OCI-LY7 (cell line): ENCODE results near the gene MED22. TPM values are rescaled to one million over a fixed set of nuclear protein-coding genes. Genes with fewer than 3 reads are reported as not detected.

Experiments
- BruUV-seq: library from RNA; stranded (reverse); fragments of 400-500 nt; replicated peaks from 2 replicates; lab custom pipeline; 2021; lab: Mats Ljungman, UMichigan
- CTCF ChIA-PET: fragments of 300-600 bp; sonication (Branson Sonifier 250); formaldehyde crosslinking; loops from one replicate; lab custom pipeline; 2022; ENCODE audit warnings: antibody characterized with exemption; ENCODE audit not compliant: unreplicated experiment; lab: Charles Lee
- POLR2A ChIA-PET: fragments of 300-600 bp; sonication (Branson Sonifier 250); formaldehyde crosslinking; loops from one replicate; lab custom pipeline; 2022; ENCODE audit warnings: antibody characterized with exemption; lab: Charles Lee
- DNase-seq: peaks from one replicate; pipeline ENCODE4 v3.0.0-alpha.2; 2015; ENCODE audit warnings: low spot score
- H2AFZ ChIP-seq: fragments of 200-600 bp; sonication (generic), shearing (Covaris generic); 2 replicates; pipeline ENCODE4 v1.6.1; 2014; ENCODE audit warnings: mild to moderate bottlenecking, antibody characterized with exemption, low read length, moderate library complexity
- H3K27ac ChIP-seq: fragments of 200-600 bp; sonication (generic); 2 replicates; pipeline ENCODE4 v1.5.1; 2014; ENCODE audit warnings: mixed run types, low read depth, mild to moderate bottlenecking, moderate library complexity, low read length, inconsistent platforms; ENCODE audit not compliant: poor library complexity, severe bottlenecking
- H3K36me3 ChIP-seq: fragments of 200-600 bp; sonication (generic); 2 replicates; pipeline ENCODE4 v1.6.1; 2014; ENCODE audit warnings: mild to moderate bottlenecking, antibody characterized with exemption, low read length, moderate library complexity, mixed read lengths; ENCODE audit not compliant: insufficient read depth
- H3K4me1 ChIP-seq: fragments of 200-600 bp; sonication (generic); 2 replicates; pipeline ENCODE4 v1.5.1; 2014; ENCODE audit warnings: mild to moderate bottlenecking, low read length; ENCODE audit not compliant: insufficient read depth, poor library complexity, severe bottlenecking
- H3K4me2 ChIP-seq: fragments of 200-600 bp; sonication (generic); 2 replicates; pipeline ENCODE4 v1.6.1; 2014; ENCODE audit warnings: mild to moderate bottlenecking, low read length
- H3K4me3 ChIP-seq: fragments of 200-600 bp; sonication (generic); 2 replicates; pipeline ENCODE4 v1.5.1; 2014; ENCODE audit warnings: mild to moderate bottlenecking, low read depth, low read length; ENCODE audit not compliant: poor library complexity, severe bottlenecking
- H3K79me2 ChIP-seq: fragments of 200-600 bp; sonication (generic); 2 replicates; pipeline ENCODE4 v1.6.1; 2016; ENCODE audit warnings: low read depth, mild to moderate bottlenecking, low read length, moderate library complexity, mixed read lengths; ENCODE audit not compliant: insufficient read depth
- H3K9me2 ChIP-seq: fragments of 200-600 bp; sonication (generic); 2 replicates; pipeline ENCODE4 v1.6.1; 2016; ENCODE audit warnings: mild to moderate bottlenecking, low read length, mixed read lengths; ENCODE audit not compliant: insufficient read depth
- H3K9me3 ChIP-seq: fragments of 200-600 bp; sonication (generic); 2 replicates; pipeline ENCODE4 v1.6.1; 2014; ENCODE audit warnings: mild to moderate bottlenecking, mixed run types, low read length, mixed read lengths
- H4K20me1 ChIP-seq: fragments of 200-600 bp; sonication (generic); 2 replicates; pipeline ENCODE4 v1.6.1; 2014; ENCODE audit warnings: mild to moderate bottlenecking, antibody characterized with exemption, low read length, moderate library complexity, mixed read lengths; ENCODE audit not compliant: insufficient read depth
- CTCF ChIP-seq: fragments of 200-600 bp; sonication (generic); conservative IDR thresholded peaks from 2 replicates; pipeline ENCODE4 v1.5.1; 2014; ENCODE audit warnings: mild to moderate bottlenecking, antibody characterized with exemption, low read length, moderate library complexity, mixed read lengths
- EZH2phosphoT487 ChIP-seq: fragments of 200-600 bp; sonication (generic); IDR thresholded peaks from 2 replicates; pipeline ENCODE4 v1.6.1; 2018; ENCODE audit warnings: low read depth, borderline replicate concordance, mild to moderate bottlenecking, mixed run types, antibody characterized with exemption, low read length, moderate library complexity, mixed read lengths
- intact Hi-C: fragments of 100-400 bp; cut with micrococcal nuclease; formaldehyde crosslinking; loops from one replicate; pipeline ENCODE4 v1.10.0; 2022; ENCODE audit not compliant: unreplicated experiment
- total RNA-seq, 2 experiments: library from RNA; depleted of rRNA in 1 of 2; stranded (reverse); fragments of >200 nt in 1 of 2; shearing (Covaris generic) in 1 of 2; gene quantifications; 2 replicates each; pipeline ENCODE4 v1.2.3, GENCODE V29; 2014 to 2022

The MED22 gene
- total RNA-seq, 2 experiments from 2014 or later = 52.0 to 62.1 TPM

- BruUV-seq = no TSS peak
- TF ChIP-seq CTCF = no peak
- TF ChIP-seq EZH2phosphoT487 = no peak
- no peaks in the 10 kb centered on the region for H3K9me2 ChIP-seq
- peaks cover 30% of the 10 kb centered on the region for H3K4me1 ChIP-seq
- intact Hi-C loops = no loop called here
- no peak overlapping the region for H2AFZ ChIP-seq
- DNase-seq = no peak
- H3K79me2 ChIP-seq = peaks cover 34% of the 10 kb centered on the region
- no peak overlapping the region for H3K4me3 ChIP-seq
- H3K9me3 ChIP-seq = no peaks in the 10 kb centered on the region
- H3K4me2 ChIP-seq = no peak overlapping the region
- H3K27ac ChIP-seq = no peak overlapping the region
- ChIA-PET CTCF (no interaction called here), POLR2A (interaction anchor here (1.1 kb wide), 1 partner anchor 115 kb away, joined by 5 read pairs; the partner anchor contains the start of gene CACFD1)
- H3K36me3 ChIP-seq = peaks cover 84% of the 10 kb centered on the region
- peaks cover 5% of the 10 kb centered on the region for H4K20me1 ChIP-seq
These were observed 3.9 kb downstream of the MED22 start for GRCh38 chr9:133344071-133344470.

- BruUV-seq = no TSS peak
- Histone ChIP-seq H3K4me3 (no peak overlapping the region), H3K9me3 (no peaks in the 10 kb centered on the region), H3K9me2 (no peaks in the 10 kb centered on the region), H3K36me3 (peaks cover 86% of the 10 kb centered on the region), H4K20me1 (no peaks in the 10 kb centered on the region), H3K27ac (no peak overlapping the region), H3K4me1 (peaks cover 30% of the 10 kb centered on the region), H3K4me2 (no peak overlapping the region), H3K79me2 (peaks cover 23% of the 10 kb centered on the region), H2AFZ (no peak overlapping the region)
- CTCF ChIA-PET = no interaction called here
- intact Hi-C loops = no loop called here
- TF ChIP-seq EZH2phosphoT487 (no peak), CTCF (no peak; the same call in 1 of the 2 replicates)
- POLR2A ChIA-PET = no interaction called here
- DNase-seq = no peak
These were observed 5.4 kb downstream of the MED22 start for GRCh38 chr9:133342570-133342969.

- H3K9me2 ChIP-seq = no peaks in the 10 kb centered on the region
- H2AFZ ChIP-seq = no peak overlapping the region
- no peaks in the 10 kb centered on the region for H4K20me1 ChIP-seq
- H3K9me3 ChIP-seq = no peaks in the 10 kb centered on the region
- H3K4me3 ChIP-seq = no peak overlapping the region
- H3K79me2 ChIP-seq = peaks cover 18% of the 10 kb centered on the region
- no peak overlapping the region for H3K4me2 ChIP-seq
- no peak overlapping the region for H3K27ac ChIP-seq
- BruUV-seq = no TSS peak
- ChIA-PET POLR2A (no interaction called here), CTCF (no interaction called here)
- peaks cover 30% of the 10 kb centered on the region for H3K4me1 ChIP-seq
- H3K36me3 ChIP-seq = peaks cover 88% of the 10 kb centered on the region
- intact Hi-C loops = no loop called here
- no peak for DNase-seq
- no peak for TF ChIP-seq EZH2phosphoT487
- peak; percentile 58; the same call in 1 of the 2 replicates for TF ChIP-seq CTCF
These were observed 5.9 kb downstream of the MED22 start for GRCh38 chr9:133342069-133342406.
